ENCODE measurements around the gene NSRP1.

NSRP1 gene

DNA sequence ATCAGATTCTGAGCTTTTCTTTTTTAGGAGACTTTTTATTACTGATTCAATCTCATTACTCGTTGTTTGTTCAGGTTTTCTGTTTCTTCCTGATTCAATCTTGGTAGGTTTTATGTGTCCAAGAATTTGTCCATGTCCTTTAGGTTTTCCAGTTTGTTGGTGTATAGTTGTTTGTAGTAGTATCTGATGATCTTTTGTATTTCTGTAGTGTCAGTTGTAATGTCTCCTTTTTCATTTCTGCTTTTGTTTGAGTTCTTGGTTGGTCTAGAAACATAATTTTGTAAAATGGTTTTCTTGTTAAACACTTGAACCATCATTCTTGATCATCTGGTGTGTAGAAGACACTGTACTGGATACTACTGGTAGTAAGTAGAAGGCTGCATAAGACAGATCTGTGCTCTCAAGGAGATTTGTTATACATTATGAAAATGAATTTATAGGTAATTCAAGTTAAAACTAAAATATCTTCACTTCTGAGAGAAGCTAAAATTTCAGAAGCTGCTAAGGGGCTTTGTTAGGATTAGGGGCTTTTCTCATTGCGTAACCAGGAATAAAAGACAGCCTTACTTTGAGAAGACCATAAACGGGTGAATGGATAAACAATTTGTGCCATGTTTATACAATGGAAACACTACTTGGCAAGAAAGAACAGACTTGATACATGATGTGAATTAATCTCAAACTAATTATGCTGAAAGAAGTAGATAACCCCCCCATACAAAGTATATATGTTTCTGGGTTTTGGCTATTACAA, 44.0 kb downstream of the NSRP1 start:
- Histone ChIP-seq H3K4me2 (ENCODE audit: low read depth, low read length, poor library complexity, severe bottlenecking) (no peak overlapping the region), H3K9ac (ENCODE audit: low read depth, low read length, poor library complexity, severe bottlenecking) (no peak overlapping the region), H3K4me3 (ENCODE audit: low read length, poor library complexity, severe bottlenecking) (no peak overlapping the region), H2AFZ (ENCODE audit: low read length) (no peak overlapping the region), H3K36me3 (ENCODE audit: insufficient read depth, low read length) (peaks cover 10% of the 10 kb centered on the region; the same call in 1 of the 2 replicates), H3K9me3 (ENCODE audit: insufficient read depth, low read depth, low read length) (peaks cover 13% of the 10 kb centered on the region; the same call in 1 of the 2 replicates), H3K79me2 (ENCODE audit: insufficient read depth, low read length) (peaks cover 27% of the 10 kb centered on the region), H3K27me3 (ENCODE audit: insufficient read depth, low read length, poor library complexity, severe bottlenecking) (no peaks in the 10 kb centered on the region), H3K9me2 (replicated peaks; ENCODE audit: low read depth, low read length) (no peaks in the 10 kb centered on the region), H3F3A (ENCODE audit: low read depth) (no peaks in the 10 kb centered on the region), H4K20me1 (ENCODE audit: insufficient read depth, low read length, poor library complexity, severe bottlenecking) (no peaks in the 10 kb centered on the region), H3K4me1 (ENCODE audit: insufficient read depth, low read length, poor library complexity, severe bottlenecking) (peaks cover under 1% of the 10 kb centered on the region)
- TF ChIP-seq, protein P1, sequence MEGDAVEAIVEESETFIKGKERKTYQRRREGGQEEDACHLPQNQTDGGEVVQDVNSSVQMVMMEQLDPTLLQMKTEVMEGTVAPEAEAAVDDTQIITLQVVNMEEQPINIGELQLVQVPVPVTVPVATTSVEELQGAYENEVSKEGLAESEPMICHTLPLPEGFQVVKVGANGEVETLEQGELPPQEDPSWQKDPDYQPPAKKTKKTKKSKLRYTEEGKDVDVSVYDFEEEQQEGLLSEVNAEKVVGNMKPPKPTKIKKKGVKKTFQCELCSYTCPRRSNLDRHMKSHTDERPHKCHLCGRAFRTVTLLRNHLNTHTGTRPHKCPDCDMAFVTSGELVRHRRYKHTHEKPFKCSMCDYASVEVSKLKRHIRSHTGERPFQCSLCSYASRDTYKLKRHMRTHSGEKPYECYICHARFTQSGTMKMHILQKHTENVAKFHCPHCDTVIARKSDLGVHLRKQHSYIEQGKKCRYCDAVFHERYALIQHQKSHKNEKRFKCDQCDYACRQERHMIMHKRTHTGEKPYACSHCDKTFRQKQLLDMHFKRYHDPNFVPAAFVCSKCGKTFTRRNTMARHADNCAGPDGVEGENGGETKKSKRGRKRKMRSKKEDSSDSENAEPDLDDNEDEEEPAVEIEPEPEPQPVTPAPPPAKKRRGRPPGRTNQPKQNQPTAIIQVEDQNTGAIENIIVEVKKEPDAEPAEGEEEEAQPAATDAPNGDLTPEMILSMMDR (conservative IDR thresholded peaks at IDR 0.05; ENCODE audit: low read length) = no peak
- TF ChIP-seq EZH2phosphoT487 (IDR thresholded peaks at IDR 0.05; ENCODE audit: borderline replicate concordance) = no peak

DNA sequence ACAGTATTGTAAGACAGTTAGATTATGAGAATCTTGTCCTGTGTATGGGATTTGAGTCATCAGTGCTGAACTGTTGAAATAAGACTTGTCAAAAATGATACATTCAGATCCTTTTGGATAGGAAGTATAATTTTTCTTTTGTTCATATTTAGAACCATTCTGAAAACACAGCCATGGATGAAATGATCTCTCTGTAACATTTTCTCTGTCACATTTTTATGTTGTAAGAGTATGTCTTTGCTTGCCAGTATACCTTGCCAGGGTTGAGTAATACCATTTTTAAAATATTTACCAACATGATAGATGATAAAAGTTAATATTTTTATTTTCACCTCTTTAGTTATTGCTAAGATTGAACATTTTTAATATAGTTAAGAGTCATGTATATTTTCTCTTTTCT, 45.0 kb downstream of the NSRP1 start:
- peaks cover 13% of the 10 kb centered on the region; the same call in 1 of the 2 replicates for H3K9me3 ChIP-seq (ENCODE audit: insufficient read depth, low read depth, low read length)
- no peak overlapping the region for H2AFZ ChIP-seq (ENCODE audit: low read length)
- no peaks in the 10 kb centered on the region for H3K9me2 ChIP-seq (replicated peaks; ENCODE audit: low read depth, low read length)
- H3K79me2 ChIP-seq (ENCODE audit: insufficient read depth, low read length) = peaks cover 27% of the 10 kb centered on the region
- no peaks in the 10 kb centered on the region for H3K27me3 ChIP-seq (ENCODE audit: insufficient read depth, low read length, poor library complexity, severe bottlenecking)
- TF ChIP-seq, protein P1 (conservative IDR thresholded peaks at IDR 0.05; ENCODE audit: low read length) = no peak
- TF ChIP-seq EZH2phosphoT487 (IDR thresholded peaks at IDR 0.05; ENCODE audit: borderline replicate concordance) = no peak
- H3K36me3 ChIP-seq (ENCODE audit: insufficient read depth, low read length) = peaks cover 10% of the 10 kb centered on the region; the same call in 1 of the 2 replicates
- H3F3A ChIP-seq (ENCODE audit: low read depth) = no peaks in the 10 kb centered on the region
- peaks cover 7% of the 10 kb centered on the region for H3K4me1 ChIP-seq (ENCODE audit: insufficient read depth, low read length, poor library complexity, severe bottlenecking)
- H3K4me2 ChIP-seq (ENCODE audit: low read depth, low read length, poor library complexity, severe bottlenecking) = no peak overlapping the region
- H3K9ac ChIP-seq (ENCODE audit: low read depth, low read length, poor library complexity, severe bottlenecking) = no peak overlapping the region
- no peaks in the 10 kb centered on the region for H4K20me1 ChIP-seq (ENCODE audit: insufficient read depth, low read length, poor library complexity, severe bottlenecking)
- no peak overlapping the region for H3K4me3 ChIP-seq (ENCODE audit: low read length, poor library complexity, severe bottlenecking)

DNA sequence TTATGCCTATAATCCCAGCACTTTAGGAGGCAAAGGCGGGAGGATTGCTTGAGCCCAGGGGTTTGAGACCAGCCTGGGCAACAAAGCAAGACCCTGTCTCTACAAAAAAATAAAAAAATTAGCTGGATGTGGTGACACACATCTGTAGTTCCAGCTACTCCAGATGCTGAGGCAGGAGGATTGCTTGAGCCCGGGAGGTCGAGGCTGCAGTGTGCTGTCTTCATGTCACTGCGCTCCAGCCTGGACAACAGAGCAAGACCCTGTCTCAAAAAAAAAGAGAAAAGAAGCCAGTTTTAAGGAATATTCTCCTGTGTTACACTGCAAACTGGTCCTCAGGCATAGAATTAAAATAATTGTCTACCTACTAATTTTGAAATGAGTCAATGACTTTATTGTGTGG, 47.9 kb downstream of the NSRP1 start:
- TF ChIP-seq, protein P1 (conservative IDR thresholded peaks at IDR 0.05; ENCODE audit: low read length) = no peak
- TF ChIP-seq EZH2phosphoT487 (IDR thresholded peaks at IDR 0.05; ENCODE audit: borderline replicate concordance) = no peak
- H3K79me2 ChIP-seq (ENCODE audit: insufficient read depth, low read length) = peaks cover 18% of the 10 kb centered on the region

More for the DNA sequence above, 47.9 kb downstream of the NSRP1 start:
- Histone ChIP-seq H3K9ac (ENCODE audit: low read depth, low read length, poor library complexity, severe bottlenecking) (no peak overlapping the region), H2AFZ (ENCODE audit: low read length) (no peak overlapping the region), H3K9me2 (replicated peaks; ENCODE audit: low read depth, low read length) (no peaks in the 10 kb centered on the region), H3K4me3 (ENCODE audit: low read length, poor library complexity, severe bottlenecking) (no peak overlapping the region), H3K27me3 (ENCODE audit: insufficient read depth, low read length, poor library complexity, severe bottlenecking) (no peaks in the 10 kb centered on the region), H3K4me2 (ENCODE audit: low read depth, low read length, poor library complexity, severe bottlenecking) (no peak overlapping the region), H3K4me1 (ENCODE audit: insufficient read depth, low read length, poor library complexity, severe bottlenecking) (peaks cover 7% of the 10 kb centered on the region), H3K9me3 (ENCODE audit: insufficient read depth, low read depth, low read length) (peaks cover 8% of the 10 kb centered on the region; the same call in 1 of the 2 replicates), H3K36me3 (ENCODE audit: insufficient read depth, low read length) (peaks cover 10% of the 10 kb centered on the region; the same call in 1 of the 2 replicates), H4K20me1 (ENCODE audit: insufficient read depth, low read length, poor library complexity, severe bottlenecking) (no peaks in the 10 kb centered on the region), H3F3A (ENCODE audit: low read depth) (no peaks in the 10 kb centered on the region)

Data from Loucy (cell line).